ENCODE results near the gene ACTRT2. TPM values are rescaled to one million over a fixed set of nuclear protein-coding genes. Genes with fewer than 3 reads are reported as not detected.

Gene ACTRT2
- total and polyA plus RNA-seq, 2 donors (not counting 3 experiments of a cell fraction or from before 2014, with no cell fraction given): not detected

GRCh38 chr1:3015269-3015635, 6.0 kb upstream of the ACTRT2 start:
- intact Hi-C loops (cut with micrococcal nuclease) (no loop called here), dilution Hi-C loops (cut with MboI; ENCODE audit: extremely low pct_ligation_motif_present, low sequenced_read_pairs) (no loop called here)
- Histone ChIP-seq H3K79me2 (ENCODE audit: control insufficient read depth, insufficient read depth, low read length) (no peaks in the 10 kb centered on the region), H3K4me3 (replicated peaks in 1 of 3; ENCODE audit: insufficient read depth in 1 of 3, low read depth in 1 of 3, low read length in 3 of 3) (no peak overlapping the region), H3K27me3 (ENCODE audit: control insufficient read depth in 2 of 2, insufficient read depth in 2 of 2, low read length in 2 of 2) (no peaks in the 10 kb centered on the region), H3K9ac (replicated peaks; ENCODE audit: extremely low read depth, insufficient read depth, low read length) (no peak overlapping the region), H3K27ac (ENCODE audit: insufficient read depth, low read depth, low read length) (no peak overlapping the region), H2AFZ (ENCODE audit: low read depth, low read length) (no peak overlapping the region), H4K20me1 (replicated peaks; ENCODE audit: control insufficient read depth, extremely low read depth, insufficient read depth, low read length) (no peaks in the 10 kb centered on the region), H3K4me1 (ENCODE audit: control insufficient read depth, extremely low read depth, insufficient read depth, low read length) (no peaks in the 10 kb centered on the region), H3K36me3 (ENCODE audit: control insufficient read depth in 2 of 2, extremely low read depth in 1 of 2, insufficient read depth in 2 of 2, low read length in 2 of 2) (no peaks in the 10 kb centered on the region), H3K9me1 (replicated peaks; ENCODE audit: control insufficient read depth, extremely low read depth, insufficient read depth, low read length) (no peaks in the 10 kb centered on the region), H3K9me3 (replicated peaks; ENCODE audit: control insufficient read depth, insufficient read depth, low read length) (no peaks in the 10 kb centered on the region), H3K4me2 (ENCODE audit: insufficient read depth, low read length) (no peak overlapping the region)
- POLR2A ChIA-PET: no interaction called here
- DNase-seq (ENCODE audit: low read depth, low spot score) (no peak), FAIRE-seq (no peak)
- no TSS peak for BruUV-seq (replicated peaks)
- TF ChIP-seq GATA2 (IDR thresholded peaks at IDR 0.05; ENCODE audit: insufficient read depth, insufficient read length, low read depth, low read length): no peak
- no peak for TF ChIP-seq FOS (IDR thresholded peaks at IDR 0.05; ENCODE audit: borderline replicate concordance, insufficient read depth, low read length)
- no peak for TF ChIP-seq MAX (IDR thresholded peaks at IDR 0.05; ENCODE audit: insufficient read depth, insufficient read length)
- TF ChIP-seq MYC (IDR thresholded peaks at IDR 0.05; ENCODE audit: low read depth, low read length): no peak
- no peak for TF ChIP-seq CTCF (IDR thresholded peaks at IDR 0.05; ENCODE audit: extremely low read depth in 1 of 2, insufficient read depth in 1 of 2, low read depth in 1 of 2, low read length in 2 of 2)
- TF ChIP-seq POLR2AphosphoS5 (IDR thresholded peaks at IDR 0.05; ENCODE audit: insufficient read depth, low read depth, low read length): no peak
- TF ChIP-seq EZH2 (IDR thresholded peaks at IDR 0.05; ENCODE audit: borderline replicate concordance, low read depth, low read length, severe bottlenecking): no peak
- TF ChIP-seq JUN (IDR thresholded peaks at IDR 0.05; ENCODE audit: borderline replicate concordance, insufficient read depth, insufficient read length, low read depth): no peak
- no peak for TF ChIP-seq POLR2A (IDR thresholded peaks at IDR 0.05; ENCODE audit: low read depth, low read length)
- CTCF ChIA-PET: no interaction called here

Measured in endothelial cell of umbilical vein (primary cell).